ENCODE data around the gene GEMIN2.
"Not testable (repeated sequence)": the region's sequence is repeated elsewhere in the genome, so short reads cannot be mapped to it uniquely, and the experiment has no call there.

The GEMIN2 gene

DNA sequence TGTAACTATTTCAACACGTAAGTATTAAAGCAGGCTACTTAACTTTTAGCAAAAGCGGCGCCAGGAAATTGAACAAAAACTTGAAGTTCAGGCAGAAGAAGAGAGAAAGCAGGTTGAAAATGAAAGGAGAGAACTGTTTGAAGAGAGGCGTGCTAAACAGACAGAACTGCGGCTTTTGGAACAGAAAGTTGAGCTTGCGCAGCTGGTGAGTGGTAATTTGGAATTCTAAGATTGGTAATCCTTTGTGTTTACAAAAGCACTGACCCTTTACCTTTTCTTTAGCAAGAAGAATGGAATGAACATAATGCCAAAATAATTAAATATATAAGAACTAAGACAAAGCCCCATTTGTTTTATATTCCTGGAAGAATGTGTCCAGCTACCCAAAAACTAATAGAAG is 64.9 kb downstream of the GEMIN2 start:
- no peak for DNase-seq

DNA sequence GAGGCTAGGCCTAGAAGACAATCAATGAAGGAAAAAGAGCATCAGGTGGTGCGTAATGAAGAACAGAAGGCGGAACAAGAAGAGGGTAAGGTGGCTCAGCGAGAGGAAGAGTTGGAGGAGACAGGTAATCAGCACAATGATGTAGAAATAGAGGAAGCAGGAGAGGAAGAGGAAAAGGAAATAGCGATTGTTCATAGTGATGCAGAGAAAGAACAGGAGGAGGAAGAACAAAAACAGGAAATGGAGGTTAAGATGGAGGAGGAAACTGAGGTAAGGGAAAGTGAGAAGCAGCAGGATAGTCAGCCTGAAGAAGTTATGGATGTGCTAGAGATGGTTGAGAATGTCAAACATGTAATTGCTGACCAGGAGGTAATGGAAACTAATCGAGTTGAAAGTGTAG is 66.4 kb downstream of the GEMIN2 start:
- no peak for DNase-seq

DNA sequence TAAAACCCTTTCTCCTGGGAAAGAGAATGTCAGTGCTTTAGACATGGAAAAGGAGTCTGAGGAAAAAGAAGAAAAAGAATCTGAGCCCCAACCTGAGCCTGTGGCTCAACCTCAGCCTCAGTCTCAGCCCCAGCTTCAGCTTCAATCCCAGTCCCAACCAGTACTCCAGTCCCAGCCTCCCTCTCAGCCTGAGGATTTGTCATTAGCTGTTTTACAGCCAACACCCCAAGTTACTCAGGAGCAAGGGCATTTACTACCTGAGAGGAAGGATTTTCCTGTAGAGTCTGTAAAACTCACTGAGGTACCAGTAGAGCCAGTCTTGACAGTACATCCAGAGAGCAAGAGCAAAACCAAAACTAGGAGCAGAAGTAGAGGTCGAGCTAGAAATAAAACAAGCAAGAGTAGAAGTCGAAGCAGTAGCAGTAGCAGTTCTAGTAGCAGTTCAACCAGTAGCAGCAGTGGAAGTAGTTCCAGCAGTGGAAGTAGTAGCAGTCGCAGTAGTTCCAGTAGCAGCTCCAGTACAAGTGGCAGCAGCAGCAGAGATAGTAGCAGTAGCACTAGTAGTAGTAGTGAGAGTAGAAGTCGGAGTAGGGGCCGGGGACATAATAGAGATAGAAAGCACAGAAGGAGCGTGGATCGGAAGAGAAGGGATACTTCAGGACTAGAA is 67.0 kb downstream of the GEMIN2 start:
- DNase-seq, result no peak

DNA sequence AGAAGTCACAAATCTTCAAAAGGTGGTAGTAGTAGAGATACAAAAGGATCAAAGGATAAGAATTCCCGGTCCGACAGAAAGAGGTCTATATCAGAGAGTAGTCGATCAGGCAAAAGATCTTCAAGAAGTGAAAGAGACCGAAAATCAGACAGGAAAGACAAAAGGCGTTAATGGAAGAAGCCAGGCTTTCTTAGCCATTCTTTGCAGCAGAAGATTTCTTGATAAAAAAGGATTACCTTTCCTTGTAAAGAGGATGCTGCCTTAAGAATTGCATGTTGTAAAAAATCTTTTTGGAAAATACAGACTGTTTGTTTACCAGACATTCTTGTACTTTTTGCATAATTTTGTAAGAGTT is 67.5 kb downstream of the GEMIN2 start:
- no peak for DNase-seq

DNA sequence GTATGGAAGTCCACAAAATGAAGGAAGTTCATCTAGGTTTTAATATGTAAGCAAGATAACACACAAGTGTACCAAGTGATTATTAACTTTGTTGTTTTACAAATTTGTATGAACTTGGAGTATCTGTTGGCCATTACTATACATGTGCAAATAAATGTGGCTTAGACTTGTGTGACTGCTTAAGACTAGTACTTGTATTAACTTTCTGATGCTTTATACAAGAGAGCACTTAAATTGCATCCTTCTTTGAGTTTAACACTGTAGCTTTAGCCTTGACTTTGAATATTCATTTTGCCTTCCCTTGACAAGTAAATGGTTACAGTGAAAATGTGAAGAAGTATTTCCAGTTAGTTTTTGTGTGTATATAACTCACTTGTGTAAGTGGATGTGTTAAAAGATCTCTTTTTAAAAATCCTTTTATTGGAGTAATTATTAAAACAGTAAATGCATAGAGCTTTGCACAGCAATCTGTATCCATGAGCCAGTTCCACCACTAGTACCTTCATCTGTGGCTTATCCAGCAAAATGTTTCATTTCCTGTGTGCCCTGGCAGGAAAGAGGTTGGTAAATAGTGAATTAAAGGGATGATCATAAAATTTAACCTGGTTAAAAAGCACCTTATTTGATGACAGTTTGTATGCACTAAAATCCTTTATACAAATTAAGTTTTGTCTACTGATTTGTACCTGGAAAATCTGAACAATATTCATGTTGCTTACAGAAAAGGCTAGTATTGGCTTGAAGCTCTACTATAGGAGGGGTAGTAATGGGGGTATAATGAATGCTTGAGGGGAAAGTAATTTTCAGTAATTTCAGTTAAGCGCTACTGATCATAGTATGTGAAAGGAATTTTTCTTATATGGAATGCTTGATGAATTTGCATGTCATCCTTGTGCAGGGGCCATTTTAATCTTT is 68.9 kb downstream of the GEMIN2 start:
- DNase-seq, result no peak

DNA sequence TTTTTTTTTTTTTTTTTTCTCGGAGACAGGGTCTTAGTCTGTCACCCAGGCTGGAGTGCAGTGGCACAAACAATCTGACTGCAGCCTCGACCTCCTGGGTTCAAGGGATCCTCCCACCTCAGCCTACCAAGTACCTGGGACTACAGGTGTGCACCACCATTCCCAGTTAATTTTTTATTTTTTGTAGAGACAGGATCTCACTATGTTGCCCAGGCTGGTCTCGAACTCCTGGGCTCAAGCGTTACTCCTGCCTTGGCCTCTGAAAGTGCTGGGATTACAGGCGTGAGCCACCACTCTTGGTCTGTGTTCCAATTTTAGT is 69.5 kb downstream of the GEMIN2 start:
- DNase-seq, result not testable (repeated sequence)

DNA sequence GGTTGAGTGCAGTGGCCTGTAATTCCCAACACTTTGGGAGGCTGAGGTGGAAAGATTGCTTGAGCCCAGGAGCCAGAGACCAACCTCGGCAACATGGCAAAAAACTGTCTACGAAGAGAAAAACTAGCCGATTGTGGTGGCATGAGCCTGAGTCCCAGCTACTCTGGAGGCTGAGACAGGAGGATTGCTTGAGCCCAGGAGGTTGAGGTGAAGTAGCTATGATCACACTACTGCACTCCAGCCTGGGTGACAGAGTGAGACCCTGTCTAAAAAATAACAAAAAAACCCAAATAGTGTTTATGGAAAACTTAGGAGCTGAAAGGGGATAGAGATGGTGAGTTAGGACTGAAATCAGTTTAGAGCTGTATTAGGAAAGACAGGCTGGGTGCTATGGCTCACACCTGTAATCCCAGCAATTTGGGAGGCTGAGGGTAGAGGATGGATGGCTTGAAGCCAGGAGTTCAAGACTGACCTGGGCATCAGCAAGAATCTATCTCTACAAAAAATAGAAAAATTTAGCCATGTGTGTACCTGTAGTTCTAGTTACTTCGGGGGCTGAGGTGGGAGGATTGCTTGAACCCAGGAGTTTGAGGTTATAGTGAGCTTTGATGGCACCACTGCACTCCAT is 70.6 kb downstream of the GEMIN2 start:
- no peak for DNase-seq

DNA sequence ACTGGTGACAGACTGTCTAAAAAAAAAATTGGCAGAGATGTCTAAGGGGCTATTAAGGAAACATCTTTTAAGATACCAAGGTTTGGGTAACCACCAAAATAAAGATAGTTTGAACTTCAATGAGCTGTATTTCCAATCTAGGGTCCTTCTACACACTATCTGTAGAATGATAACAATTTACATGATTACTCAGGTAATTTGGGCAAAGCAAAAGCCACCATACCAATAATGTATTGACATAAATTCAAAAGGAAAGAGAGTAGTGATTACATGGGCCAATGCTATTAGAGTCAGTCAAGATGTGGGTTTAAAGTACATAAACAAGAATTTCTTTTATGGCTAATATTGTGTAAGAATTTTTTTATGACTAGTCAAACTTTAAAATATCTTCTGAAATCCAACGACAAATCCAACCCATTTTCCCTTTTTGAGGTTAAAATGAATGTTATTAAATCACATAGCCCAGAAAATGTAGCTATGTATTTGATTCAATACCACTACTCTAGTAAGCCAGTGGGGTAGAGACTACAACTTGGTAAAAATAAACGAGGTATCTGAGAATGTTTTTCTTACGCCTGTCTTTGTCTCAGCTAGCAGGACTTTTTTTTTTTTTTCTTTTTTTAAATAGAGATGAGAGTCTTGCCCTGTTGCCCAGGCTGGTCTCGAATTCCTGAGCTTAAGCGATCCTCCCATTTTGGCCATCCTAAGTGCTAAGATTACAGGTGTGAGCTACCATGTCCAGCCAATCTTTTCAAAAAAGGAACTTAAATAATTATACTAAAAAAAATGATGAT is 71.3 kb downstream of the GEMIN2 start:
- no peak for DNase-seq
